HG03432 (cell line): Measurements from ENCODE around the gene SLC25A47.
"Not testable (repeated sequence)": the region's sequence is repeated elsewhere in the genome, so short reads cannot be mapped to it uniquely, and the experiment has no call there.

Experiments used
- ATAC-seq: cut with Tn5 transposase; IDR thresholded peaks from one replicate; pipeline ENCODE4 v1.9.1; 2021; ENCODE audit warnings: mild to moderate bottlenecking, moderate library complexity; ENCODE audit not compliant: unreplicated experiment

The SLC25A47 gene, protein sequence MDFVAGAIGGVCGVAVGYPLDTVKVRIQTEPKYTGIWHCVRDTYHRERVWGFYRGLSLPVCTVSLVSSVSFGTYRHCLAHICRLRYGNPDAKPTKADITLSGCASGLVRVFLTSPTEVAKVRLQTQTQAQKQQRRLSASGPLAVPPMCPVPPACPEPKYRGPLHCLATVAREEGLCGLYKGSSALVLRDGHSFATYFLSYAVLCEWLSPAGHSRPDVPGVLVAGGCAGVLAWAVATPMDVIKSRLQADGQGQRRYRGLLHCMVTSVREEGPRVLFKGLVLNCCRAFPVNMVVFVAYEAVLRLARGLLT

DNA sequence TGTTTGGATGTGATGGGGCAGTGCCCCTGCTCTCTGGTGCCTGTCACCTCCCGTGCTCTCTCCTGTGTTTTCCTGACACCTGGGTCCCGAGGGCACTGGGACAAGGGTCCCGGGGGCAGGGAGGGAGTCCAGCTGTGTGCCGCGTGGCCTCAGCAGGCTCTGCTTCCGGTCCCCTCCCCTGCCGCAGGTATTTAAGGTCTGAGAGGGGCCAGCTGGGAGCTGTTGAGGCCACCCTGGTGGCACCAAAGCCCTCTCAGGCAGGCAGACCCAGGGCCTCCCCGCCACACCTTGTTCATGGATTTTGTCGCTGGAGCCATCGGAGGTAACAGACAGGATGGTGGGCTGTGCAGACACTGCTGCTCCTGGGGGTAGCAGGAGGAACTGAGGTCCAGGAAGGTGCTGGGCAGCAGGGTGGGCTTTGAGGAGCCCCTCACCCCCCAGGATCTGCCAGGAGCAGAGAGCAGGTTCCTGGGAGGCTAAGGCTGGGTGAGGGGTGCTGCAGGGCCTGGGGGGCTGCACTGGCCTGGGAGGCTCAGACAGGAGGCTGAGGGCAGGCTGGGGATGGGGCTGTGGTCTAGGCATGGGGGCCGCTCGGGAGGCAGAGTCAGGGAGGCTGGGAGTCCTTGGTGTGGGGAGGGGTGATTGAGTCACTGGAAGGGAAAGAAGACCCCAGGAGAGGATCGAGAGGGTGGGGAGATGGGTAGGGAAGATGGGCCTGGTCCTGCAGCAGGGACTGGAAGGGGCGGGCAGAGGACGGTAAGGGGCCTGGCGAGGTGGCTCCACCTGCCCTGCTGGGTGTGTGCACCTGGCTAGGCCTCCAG, at the start of gene SLC25A47:
TSS of gene SLC25A47 (plus strand) at position 219 of the 821 bp plus-strand sequence. CDS start at position 295, 76 bp downstream.
- no peak for ATAC-seq

DNA sequence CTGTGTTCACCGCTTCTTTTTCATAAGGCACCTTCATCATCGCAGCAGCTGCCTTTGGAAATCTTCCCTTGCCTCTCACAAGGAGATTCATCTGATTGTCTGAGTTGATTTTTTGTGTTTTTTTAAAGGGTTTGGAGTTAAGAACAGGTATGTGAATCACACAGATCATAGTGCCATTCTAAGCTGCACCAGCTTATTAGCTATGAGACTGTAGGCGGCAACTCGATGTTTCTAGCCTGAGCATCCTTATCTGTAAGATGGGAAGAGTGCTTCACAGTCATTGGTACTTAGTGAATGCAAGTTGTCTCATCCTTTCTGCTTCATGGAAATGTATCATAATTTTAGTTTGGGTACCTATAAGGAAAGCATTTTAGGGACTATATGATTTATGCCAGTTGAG, 48.9 kb upstream of the SLC25A47 start:
- ATAC-seq, result no peak

DNA sequence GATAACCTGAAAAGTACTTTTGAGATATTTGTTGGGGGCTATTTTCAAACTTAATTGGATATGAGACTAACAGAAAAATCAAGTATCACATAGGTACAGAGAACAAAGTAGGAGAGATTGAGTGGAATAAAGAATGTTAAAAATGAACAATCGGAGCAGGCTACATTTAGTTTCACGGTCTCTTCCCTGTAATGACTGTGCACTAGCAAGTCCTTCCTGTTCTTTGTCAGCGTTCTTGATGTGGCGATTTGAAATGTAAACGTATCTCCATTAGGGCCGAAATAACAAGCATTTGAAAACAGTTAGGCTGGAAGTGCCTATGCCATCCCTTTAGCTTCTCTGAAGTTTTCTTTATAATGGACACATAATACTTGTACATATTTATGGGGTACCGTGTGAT, 47.9 kb upstream of the SLC25A47 start:
- no peak for ATAC-seq

DNA sequence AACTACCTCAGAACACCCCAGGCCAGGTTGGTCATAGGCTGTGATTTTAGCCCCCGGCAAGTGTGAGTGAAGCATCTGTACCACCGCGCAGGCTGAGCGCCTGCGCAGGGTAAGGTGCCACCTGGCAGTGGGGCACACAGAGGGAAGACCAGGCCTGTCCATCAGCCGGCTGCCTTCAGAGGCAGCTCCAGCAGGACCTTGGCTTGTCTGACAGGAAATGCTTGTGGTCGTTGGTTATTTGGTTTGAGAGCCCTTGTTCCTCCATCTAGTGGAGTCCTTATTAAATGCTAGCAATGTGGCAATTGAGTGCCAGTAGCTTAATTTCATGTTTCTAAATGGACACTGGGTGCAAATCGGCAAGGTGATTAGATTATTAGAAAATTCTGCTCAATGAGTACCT, 44.4 kb upstream of the SLC25A47 start:
- no peak for ATAC-seq

DNA sequence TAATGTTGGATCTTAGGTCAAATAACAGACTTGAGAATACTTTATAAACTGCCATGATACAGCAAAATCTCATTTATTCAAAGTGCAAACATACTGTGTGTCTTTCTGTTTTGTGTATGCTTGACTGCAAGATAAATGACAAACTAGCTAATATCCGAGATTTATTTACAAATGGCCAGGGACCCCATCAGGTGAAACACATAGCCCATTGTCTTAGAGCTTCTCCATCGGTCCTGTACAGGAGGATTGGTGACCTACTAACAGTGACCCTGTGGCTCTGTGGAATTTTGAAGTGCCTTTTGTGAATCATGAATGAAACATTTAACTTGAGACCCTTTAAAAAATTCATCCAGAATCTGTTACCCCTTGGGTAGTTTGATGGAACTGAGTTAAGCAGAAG, 44.0 kb upstream of the SLC25A47 start:
- no peak for ATAC-seq

DNA sequence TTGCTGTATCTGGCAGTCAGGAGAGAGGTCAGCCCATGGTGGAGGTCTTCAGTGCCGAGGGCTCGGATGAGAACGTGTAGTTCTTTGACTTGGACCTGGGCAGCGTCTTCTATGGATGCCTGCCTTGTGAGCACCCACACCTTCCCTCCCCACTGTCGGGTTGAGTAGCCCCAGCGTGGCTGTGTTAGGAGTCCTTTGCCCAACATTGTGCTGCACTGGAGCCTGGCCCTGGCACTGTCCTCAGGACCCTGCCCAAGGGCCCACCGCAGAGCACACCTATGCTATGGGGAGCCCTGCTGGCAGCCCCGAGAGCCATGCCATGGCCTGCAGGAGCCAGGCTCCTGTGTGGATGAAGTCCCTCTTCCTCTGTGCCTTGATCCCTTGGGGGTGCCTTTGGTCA, 43.6 kb upstream of the SLC25A47 start:
- ATAC-seq, result no peak

DNA sequence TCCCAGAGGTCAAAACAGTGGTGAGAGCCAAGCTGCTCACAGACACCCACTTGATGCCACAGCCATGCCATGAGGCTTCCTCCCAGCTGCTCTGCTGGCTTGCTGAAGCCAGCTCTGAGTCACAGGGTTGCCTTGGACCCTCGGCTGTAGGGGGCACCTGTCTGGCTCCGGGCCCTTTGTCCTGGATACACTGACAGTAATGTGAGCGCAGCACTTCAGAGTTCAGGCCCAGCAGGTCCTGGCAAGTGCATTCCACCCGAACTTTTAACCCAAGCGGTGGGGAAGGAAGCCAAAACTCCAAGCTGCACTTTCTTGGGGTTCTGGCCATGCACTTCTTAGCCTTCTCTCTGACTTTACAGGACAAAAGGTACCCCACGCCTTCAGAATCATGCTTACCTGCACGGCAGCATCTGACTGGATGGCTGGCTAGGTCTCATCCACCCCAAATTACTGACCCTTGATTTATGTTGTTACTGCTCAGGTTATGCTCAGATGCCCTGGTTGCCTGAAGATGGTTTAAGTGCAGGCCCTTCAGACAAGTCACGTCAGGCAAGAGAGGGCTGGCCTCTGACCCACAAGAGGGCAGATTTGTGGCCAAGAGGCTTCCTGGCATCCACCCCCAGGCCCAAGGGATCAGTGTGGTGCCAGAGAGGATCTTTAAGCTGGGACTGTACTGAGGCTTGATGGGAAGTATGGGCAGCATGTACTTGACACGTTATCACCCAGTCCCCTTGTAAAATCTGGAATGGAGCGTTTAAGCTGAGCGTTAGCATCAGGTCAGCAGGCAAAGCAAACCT, 41.7 kb upstream of the SLC25A47 start:
- no peak for ATAC-seq

DNA sequence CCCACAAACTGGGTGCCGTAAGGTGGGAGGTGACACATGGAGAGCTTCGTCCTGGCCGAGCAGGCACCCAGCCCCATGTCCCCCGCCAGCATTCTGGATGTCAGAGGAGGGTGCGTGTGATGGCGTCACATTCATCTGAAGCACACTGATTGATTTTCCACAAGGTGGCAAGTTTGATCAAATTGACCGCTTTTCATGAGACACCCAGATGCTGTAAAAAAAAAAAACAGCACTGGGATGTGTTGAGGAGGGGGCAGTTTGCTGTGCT, 41.1 kb upstream of the SLC25A47 start:
- no peak for ATAC-seq

DNA sequence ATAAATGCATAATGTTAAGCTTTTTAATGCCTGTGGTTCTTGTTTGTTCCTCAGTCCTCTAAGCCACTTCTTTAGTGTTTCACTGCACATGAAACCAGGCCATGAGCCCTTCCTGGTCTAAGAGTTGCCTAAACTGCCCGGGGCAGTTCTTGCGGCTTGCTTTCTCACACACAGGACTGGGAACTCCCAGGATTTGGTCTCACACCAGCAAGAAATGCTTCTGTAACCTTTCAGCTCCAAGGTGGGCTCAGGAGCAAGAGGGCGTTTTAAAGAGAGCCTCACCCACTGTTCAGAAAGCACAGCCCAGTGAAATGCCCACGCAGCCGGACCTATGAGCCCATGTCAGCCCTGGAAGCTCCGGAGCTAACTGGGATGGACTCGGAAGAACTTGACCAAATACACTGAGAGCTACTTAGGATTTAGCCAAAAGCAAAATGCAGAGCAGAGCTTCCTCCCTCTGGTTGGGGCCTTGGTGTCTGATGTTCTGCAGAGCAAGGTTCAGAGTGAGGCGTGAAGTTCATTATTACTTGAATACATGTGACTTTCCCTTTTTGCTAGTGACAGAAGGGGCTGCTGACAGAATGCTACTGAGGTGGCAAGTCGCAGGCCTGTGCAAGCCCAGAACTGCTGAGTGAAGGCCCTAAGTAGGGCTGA, 40.2 kb upstream of the SLC25A47 start:
- no peak for ATAC-seq

DNA sequence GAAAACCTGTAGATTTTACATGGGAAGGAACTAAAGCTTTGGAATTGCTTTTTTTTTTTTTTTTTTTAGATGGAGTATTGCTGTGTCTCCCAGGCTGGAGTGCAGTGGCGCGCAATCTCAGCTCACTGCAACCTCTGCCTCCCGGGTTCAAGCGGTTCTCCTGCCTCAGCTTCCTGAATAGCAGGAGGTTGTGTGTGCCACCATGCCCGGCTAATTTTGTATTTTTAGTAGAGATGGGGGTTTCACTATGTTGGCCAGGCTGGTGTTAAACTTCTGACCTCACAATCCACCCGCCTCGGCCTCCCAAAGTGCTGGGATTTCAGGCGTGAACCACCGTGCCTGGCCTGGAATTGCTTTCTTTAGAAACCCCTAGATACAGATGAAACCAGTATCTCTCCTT, 39.7 kb upstream of the SLC25A47 start:
- not testable (repeated sequence) for ATAC-seq

DNA sequence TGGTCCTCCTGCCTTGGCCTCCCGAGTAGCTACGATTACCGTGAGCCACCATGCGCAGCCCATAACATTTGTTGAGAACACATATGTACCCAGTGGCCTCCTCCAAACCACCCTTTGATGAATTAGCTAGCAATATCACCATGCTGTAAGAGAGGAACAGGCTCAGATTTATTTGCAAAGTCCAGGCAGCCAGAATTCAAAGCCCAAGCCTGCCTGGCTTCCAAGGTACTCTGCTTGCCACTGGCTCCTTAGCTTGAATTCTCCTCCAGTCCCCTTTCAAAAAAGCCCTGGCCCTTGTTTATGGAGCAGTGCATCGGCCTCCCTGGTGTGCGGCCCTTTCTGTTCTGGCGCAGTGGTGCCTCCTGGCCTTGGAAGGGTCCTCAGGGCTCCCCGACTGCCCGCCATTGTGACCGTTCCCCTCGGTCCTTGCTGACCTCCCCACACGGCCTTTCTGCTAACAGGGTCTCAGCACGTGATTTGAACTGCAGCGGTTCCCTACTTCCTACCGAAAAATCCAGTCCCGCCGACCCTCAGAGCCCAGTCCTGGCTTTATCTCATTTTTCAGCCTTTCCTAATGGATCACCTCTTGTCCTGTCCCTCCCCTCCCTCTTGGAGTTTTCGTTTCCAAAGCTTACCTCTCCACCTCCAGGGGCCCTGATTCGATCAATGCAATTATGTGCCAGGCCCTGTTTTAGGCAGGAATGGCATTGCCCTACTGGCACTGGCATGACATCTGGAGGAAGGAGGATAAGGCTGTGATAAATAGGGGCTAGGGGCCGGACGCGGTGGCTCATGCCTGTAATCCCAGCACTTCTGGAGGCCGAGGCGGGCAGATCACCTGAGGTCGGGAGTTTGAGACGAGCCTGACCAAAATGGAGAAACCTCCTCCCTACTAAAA, 38.9 kb upstream of the SLC25A47 start:
- ATAC-seq, result no peak

DNA sequence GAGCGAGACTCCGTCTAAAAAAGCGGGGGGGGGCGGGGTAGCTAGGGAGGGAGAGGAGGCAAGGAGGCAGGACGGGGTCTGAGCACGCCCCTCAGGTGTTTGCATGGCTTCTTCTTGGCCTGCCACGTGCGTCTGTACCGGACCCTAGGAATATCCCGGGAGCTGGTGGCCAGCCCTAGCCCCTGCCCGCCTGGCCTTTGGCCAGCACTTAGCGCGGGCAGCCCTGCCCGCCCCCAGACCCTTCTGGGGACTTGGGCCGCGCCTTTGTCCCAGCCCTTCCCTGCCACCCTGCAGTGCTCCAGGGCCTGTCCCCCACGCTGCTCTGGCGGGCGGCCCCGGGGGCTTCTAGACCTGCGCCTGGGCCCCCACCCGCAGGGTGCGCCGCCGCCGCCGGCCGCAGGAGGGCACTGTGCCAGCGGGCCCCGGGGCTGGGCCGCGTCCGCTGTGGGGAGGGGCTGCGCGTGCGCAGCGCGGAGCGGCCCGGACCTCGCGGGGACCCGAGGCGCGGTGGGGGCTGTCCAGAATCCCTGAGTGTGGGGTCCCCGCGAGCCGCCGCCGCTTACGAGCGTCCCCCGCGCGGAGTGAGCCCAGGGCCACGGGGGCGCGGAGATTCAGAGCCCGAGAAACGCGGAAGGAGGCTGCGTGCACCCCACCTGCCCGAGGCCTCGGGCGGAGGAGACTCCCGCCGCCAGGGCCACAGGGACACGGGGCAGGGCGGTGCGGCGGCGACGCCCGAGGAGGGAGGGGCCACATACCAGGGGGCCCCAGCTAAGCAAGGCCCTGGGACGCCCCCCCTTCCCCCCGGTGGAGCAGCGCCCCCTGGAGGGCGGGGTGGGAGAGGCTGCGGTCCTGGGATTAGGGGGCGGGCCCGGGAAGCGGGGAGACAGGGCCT, 37.9 kb upstream of the SLC25A47 start:
- peak; percentile 85 for ATAC-seq

DNA sequence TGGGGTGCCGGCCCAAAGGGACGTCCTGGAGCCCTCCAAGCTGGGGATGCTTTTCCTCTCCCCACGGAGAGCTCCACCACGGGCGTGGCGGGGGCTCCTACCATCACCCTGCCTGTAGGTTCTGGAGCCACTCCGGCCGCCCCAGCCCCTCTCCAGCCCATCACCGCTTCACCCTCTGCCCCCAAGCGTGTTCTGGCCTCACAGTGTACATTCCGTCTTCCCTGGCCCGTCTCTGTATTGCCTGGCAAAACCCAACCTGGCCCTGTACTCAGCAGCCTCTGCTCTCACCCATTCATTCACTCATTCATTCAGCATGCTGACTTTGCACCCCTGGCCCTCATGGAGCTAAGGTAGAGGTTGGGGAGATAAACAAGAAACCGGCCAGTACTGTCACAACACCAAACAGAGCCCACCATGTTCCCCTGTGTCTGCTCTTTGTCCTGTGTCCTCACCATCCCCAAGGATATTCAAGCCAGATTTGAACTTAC, 37.2 kb upstream of the SLC25A47 start:
- no peak for ATAC-seq

DNA sequence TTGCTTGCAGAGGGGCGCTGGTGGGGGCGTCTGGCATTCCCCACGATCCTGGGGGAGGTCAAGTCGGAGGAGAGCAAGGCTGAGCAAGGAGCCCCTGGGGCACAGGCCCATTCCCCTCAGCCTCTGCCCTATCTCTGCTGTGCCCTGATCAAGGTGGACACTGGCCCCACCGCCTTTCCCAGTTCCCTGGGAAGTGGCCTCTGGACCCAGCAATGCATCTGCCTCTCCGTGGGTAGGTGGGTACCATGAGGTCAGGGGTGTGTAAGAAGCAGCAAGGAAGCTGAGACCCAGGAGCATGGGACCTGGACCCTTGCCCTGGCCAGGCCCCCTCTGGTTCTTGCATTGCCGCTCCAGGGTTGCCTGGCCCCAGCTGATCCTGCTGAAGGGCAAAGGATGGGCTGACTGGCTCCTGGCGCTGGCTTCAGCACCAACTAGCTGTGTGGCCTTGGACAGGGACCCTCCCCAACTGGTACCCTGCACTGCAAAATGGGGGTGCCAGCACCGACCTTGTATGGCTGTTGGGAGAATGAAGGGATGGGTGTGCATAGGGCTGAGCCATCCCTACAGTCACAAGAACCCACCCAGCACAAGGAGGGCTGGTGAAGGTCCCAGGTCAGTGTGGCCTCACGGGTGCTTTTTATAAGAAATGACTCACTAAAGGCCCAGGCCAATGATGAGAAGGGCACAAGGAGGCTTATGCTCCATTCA, 36.5 kb upstream of the SLC25A47 start:
- ATAC-seq, result no peak

DNA sequence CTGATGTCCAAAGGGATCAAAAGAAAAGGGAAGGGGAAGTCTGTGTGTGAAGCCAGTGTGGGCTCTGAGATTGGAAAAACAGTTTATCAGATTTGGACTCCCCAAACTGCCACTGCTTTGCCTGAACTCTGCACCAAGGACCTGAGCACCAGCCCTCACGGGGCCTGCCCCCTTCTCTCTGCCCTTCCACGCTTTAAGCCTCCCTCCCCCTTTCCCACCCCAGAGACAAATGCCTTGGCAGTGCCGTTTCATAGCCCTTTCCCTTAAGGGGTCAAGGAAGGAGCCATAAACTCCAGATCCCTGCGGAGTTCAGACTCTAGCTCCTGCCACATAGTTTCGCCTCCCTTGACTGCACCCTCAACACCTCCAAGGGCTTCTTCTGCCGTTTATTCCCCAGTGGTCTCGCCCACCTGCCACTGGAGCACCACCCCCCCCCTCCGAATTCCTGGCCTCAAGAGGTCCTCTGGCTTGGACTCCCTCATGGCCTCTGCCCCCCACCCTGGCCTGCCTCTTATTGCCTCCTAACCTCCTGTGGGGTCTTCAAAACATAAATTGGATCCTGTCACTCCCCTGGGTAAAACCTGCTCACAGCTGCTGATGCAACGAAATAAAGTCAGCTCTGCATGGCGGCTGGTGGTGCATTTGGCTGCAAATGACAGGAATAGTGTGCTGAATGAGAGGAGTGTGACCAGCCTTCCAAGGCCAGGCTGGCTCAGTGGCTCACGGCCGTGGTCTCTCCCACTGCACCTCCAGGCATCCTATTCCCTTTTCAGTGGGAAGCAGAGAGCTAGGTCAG, 35.7 kb upstream of the SLC25A47 start:
- no peak for ATAC-seq

DNA sequence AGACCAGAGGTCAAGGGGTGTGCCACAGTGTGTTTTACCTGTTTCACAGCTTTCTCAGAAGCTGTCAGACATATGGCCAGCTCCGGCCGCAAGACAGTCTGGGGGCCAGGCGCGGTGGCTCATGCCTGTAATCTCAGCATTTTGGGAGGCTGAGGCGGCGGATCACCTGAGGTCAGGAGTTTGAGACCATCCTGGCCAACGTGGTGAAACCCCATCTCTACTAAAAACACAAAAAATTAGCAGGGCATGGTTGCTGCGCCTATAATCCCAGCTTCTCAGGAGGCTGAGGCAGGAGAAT, 35.2 kb upstream of the SLC25A47 start:
- ATAC-seq, result not testable (repeated sequence)

DNA sequence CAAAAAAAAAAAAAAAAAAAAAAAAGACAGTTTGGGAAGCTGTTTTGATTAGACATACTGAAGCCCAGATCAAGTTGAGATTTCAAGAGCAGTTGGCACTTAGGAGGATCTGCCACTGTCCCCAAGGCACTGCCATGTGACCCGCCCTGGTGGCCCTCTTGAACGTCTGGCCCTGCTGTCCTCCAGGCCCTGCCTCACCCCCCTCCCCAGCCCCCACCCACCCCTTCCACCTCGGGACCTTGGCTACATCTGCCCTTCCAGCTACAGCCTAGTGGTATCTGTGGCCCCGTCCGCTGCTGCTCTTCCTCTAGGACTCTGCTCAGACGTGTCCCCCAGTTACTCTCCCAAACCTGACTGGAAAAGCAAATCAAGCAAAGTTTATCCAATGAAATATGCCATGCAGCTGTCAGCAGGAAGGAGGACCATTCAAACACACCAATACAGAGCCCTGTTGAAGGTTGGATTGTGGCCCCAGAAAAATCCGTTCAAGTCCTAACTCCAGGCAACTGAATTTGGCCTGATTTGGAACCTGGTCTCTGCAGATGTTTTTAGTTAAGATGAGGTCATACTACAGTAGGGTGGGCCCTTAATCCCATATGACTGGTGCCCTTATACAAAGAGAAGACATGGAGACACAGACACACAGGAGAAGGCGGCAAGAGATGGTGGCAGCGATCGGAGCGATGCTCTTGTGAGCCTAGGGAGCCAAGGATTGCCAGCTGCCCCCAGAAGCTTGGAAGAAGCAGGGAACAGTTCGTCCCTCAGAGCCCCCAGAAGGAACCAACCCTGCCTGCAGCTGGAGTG, 34.6 kb upstream of the SLC25A47 start:
- ATAC-seq, result no peak
